Fibroblast of upper back skin (primary cell): ENCODE data around the gene ENG.
"Not testable (repeated sequence)": the region's sequence is repeated elsewhere in the genome, so short reads cannot be mapped to it uniquely, and the experiment has no call there.

Source experiments
- DNase-seq: peaks from one replicate; pipeline ENCODE4 v3.0.0-alpha.2; 2013

Gene ENG

DNA sequence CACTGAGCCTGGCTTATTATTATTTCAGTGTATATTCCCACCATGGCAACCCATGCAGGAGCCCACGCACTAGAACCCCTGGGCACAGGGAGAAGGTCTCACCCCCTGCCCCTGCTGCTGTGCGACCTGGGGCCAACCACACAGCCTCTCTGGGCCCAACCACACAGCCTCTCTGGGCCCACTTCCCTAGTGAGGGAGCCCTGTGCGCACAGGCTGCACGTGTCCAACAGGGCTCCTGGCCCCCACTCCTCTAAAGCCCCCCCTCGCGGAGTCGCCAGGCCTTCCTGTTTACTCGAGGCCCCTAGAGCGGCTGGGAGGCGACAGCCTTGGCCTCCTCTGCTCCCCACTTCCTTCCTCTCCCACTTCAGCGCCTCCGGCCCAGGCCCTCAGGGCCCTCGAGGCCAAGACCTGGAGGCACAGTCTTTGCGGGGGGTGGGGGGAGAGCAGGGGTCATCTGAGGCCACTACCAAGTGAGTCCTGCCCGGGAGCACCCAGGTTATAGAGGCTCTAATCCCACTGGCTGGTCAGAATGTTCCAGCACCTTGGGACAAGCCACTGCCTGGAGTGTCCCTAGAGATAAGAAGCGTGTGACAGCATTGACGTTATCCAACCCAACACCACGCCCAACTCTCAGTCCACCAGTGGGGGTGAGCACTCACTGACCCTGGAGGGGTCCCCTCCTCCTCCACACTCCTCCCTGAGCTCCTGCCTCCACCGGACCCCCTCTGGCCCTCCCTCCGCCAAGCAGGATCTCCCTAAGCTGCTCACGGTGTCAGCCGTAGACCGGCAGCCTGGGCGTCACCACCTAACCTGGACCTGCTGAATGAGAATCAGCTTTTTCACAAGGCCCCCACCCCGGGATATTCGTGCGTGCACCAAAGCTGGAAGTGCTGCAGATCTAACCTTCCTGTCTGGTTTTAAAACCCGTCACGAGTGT lies 7.9 kb upstream of the ENG start:
- no peak for DNase-seq

GRCh38 chr9:127860779-127861178 lies 6.3 kb upstream of the ENG start:
- no peak for DNase-seq

- DNase-seq: no peak
These were observed 5.8 kb upstream of the ENG start for GRCh38 chr9:127860260-127860659.

- DNase-seq: no peak
These were observed 3.6 kb upstream of the ENG start for GRCh38 chr9:127858041-127858512.

GRCh38 chr9:127857278-127857677 lies 2.8 kb upstream of the ENG start:
- DNase-seq: no peak

- no peak for DNase-seq
These were observed 2.3 kb upstream of the ENG start for GRCh38 chr9:127856729-127857116.

DNA sequence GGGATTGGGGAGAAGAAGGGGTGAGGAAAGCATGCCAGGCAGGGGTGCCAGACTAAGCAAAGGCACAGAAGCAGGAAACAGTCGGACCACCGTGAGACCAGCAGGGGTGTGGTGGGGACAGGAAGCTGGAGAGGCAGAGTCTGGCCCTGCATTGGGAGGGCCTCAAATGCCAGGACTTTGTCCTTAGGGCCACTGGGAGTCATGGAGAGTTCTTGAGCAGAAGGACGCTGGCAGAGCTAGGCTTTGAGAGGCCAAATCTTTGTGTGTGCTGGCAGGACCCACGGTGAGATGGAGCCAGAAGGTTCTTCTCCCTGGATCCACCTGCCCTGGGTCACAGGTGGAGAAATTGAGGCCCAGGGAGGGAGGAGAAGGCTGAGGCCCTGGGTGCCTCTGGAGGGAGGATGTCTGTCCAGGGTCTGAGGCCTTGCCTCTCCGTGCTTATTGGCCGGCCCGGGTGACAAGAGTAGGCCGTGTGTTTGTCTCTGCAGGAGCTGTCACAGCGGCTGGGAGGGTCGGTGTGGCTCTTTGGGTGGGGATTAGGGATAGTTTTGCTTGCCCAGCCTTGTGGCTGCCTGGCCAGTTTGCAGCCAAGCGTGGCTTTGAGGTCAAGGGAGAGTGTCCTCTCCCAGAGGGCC lies 1.8 kb upstream of the ENG start:
- no peak for DNase-seq

- no peak for DNase-seq
These were observed 1.1 kb upstream of the ENG start for GRCh38 chr9:127855522-127855921.

DNA sequence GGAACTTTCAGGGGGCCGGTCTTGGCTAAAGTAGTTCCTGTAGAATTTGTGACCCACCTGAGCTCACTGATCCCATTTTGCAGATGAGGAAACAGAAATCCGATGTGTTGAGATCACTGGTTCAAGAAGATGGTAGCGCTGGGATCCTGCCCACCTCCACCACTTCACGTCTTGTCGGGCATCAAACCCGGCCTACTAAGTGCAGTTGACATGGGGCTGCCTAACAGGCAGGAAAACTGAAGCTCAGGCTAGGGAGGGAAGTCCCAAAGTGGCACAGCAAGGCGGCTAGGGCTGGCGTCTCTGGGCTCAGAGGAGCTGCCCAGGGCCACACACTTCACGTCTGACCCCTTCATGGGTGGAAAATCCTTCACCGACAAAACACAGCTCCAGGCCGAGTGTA lies 502 bp upstream of the ENG start:
- DNase-seq: no peak

DNA sequence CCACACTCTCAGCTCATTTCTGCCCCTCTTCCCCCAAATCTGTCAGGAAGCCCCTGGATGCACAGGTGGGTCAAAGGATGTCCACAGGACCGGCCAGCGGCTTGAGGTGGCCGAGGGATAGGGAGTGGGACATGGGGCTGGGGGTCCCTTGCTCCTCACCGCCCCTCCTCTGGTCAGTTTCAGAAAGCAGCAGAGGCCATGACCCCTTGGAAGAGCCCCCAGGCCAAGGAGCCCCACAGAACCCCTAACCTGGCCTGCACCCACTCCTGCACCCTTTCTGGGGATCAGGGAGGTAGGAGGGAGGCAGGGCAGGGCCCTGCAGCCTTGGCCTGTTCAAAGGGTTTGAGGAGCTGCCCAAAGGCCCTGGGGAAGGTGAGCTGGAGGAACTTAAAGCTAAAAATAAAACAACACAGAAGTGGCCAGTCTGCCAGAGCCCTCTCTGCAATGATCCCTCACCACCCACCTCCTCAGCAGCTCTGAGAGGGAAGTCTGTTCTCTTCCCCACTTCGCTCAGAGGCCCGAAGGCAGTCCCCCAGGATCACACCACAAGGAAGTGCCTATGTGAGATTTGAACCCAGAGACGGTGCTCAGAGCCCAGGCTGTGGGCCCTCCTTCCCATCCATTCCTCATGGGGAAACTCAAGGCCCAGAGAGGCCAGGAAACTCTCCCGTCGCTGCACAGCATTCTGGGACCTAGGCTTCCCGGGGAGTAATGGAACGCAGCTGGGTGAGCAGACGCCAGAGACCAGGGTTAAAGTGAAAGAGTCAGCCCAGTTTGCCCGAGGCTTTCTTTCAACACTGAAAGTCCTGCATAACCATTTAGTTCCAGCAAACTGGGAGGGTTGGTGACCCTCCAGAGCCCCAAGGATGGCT lies 910 bp downstream of the ENG start:
- no peak for DNase-seq

DNA sequence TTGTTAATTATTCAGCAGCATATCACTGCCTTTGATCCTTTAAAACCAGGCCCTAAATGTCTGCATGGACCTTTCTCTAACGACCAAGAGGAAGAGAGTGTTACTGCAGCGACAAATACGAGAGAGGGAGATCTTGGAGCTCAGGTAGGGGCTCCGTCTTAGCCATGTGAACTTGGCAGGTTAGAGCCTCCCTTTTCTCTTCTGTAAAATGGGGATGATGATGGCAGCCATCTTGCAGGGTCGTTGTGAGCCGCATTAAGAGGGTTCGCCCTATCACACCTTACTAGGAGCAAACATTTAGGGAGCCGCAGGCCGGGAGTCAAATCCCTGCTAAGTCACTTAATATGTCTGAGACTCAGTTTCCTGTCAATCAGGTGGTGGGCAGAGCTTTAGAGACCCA lies 1.6 kb downstream of the ENG start:
- DNase-seq: no peak

DNA sequence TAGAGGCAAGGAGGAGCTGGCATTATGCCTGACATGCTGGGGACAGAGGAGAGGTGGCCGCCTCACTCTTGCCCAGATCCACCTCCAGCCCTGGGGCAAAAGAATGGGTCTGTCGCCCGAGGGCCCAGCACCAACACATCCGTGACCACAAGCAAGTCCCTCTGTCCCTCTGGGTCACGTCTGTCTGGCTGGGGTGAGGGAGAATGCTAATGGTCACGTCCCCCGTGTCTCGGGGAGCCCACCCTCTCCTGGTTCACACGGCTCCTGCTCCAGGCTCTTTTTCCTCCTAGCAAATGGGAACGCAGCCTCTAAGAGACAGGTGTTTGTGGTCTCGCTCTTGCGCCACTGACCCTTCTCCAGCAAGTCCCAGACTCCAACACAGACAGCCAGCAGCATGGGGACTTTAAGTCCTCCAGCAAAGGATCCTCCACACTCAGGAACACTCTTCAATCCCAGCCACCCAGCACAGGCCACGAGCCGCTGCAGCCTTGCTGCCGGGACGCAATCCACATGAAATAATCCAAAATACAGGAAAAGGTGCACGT lies 4.1 kb downstream of the ENG start:
- DNase-seq: no peak

DNA sequence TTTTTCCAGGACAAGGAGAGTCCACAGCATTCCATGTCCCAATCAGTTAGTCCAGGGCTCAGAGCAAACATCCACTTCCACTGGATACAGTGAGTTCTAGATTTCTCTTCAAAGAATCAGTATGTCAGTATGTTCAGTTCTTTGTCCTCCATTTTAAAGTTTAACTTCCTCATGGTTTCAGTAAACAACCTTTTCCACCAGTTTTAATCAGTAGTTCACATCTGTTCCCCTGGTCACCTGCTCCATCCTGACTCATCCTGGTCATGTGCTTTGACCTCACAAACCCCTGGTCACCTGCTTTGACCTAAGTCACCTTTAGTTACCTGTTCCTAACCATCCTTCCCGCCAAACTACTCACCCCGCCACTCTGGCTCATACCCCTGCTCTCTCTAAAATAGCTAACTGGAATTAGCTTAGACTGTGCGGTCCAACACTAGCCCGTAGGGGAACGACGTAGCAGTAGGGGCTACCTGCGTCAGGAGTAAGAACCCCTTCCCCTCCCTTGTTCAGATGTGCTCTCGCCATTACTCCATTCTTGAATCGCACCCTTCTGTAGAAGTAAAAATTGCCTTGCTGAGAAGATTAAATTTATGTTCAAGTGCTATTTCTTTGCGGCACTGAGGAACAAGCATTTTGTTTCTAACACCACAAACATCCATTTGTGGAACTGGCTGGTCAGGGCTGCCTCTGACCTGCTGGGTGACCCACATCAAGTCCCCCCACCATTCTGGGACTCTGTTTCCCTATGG lies 5.5 kb downstream of the ENG start:
- DNase-seq: no peak

- DNase-seq: no peak
These were observed 6.4 kb downstream of the ENG start for GRCh38 chr9:127847833-127848755.

DNA sequence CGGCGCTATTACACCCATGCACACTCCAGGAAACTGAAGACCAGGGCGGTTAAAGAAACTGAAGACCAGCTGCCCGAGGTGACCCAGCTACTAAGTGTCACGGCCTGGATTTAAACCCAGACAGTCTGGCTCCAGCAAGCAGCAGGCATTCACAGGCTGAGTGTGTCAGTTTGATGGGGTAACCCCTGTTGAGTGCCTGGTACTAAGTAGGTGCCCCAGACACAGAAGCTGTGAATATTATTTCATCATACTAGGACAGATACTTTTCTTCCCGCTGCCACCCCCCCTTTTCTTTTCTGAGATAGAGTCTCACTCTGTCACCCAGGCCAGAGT lies 7.3 kb downstream of the ENG start:
- no peak for DNase-seq

- DNase-seq: no peak
These were observed 7.8 kb downstream of the ENG start for GRCh38 chr9:127846443-127847177.

DNA sequence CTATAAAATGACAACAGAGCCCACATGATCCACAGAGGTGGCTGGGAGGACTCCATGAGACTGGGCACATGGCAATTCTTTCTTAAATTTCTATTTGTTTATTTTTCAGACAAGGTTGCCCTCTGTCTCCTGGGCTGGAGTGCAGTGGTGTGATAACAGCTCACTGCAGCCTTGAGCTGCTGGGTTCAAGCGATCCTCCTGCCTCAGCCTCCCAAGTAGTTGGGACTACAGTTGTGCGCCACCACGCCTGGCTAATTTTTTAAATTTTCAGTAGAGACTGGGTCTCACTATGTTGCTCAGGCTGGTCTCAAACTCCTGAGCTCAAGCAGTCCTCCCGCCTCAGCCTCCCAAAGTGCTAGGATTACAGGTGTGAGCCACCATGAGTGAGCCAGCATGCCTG lies 8.8 kb downstream of the ENG start:
- DNase-seq: not testable (repeated sequence)

DNA sequence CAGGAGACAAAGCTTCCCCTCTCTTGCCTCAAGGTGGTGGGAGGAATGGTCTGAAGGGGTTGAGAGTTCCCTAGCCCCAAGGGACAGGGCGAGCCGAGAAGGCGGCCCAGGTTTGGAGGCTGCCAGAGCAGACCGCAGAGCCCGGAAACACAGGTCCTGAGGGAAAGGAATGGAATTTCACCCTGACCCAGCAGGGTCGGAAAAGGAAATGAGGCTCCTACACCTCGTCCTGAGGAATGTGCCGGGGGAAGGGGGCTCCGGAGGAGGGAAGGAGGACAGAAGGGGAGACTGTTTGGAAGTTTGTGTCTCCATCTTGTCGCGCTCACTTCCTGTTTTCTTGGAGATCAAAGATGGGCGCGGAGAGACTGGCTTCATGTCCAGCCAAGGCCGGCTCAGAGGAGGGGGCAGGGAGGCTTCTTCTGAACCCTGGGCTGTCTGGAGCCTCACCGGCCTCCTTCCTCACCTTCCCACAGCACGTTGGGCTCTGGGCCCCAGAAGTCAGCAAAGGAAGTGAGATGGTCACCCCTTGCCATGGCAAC lies 9.6 kb downstream of the ENG start:
- DNase-seq: peak; percentile 72

GRCh38 chr9:127841087-127841835 lies 13.2 kb downstream of the ENG start:
- no peak for DNase-seq
